Muscle of leg (tissue), 11 donors: ENCODE measurements around the gene GTF2A1. TPM values are rescaled to one million over a fixed set of nuclear protein-coding genes. Genes with fewer than 3 reads are reported as not detected.

Experiments used
- DNase-seq: peaks from one replicate; pipeline ENCODE4 v3.0.0; 2013
- H3K27ac ChIP-seq: one replicate; pipeline ENCODE4 v1.5.1; 2013; ENCODE audit warnings: mild to moderate bottlenecking, low read length, control low read depth
- H3K27me3 ChIP-seq: one replicate; pipeline ENCODE4 v1.6.1; 2013; ENCODE audit warnings: low read length; ENCODE audit not compliant: control insufficient read depth, insufficient read depth
- H3K36me3 ChIP-seq: one replicate; pipeline ENCODE4 v1.6.1; 2013; ENCODE audit warnings: low read length; ENCODE audit not compliant: control insufficient read depth, insufficient read depth
- H3K4me1 ChIP-seq: one replicate; pipeline ENCODE4 v1.6.1; 2013; ENCODE audit warnings: low read length; ENCODE audit not compliant: control insufficient read depth, insufficient read depth
- H3K4me3 ChIP-seq: one replicate; pipeline ENCODE4 v1.5.1; 2013; ENCODE audit warnings: low read length, control low read depth
- H3K9me3 ChIP-seq: replicated peaks from 2 replicates; pipeline ENCODE4 v1.6.1; 2013; ENCODE audit warnings: low read depth, low read length; ENCODE audit not compliant: control insufficient read depth
- WGBS: methylation state at CpG from one replicate; pipeline ENCODE4 v1.1.5; 2013; ENCODE audit warnings: missing lambda C conversion rate; ENCODE audit not compliant: insufficient coverage; 5-methylcytosine and 5-hydroxymethylcytosine counted together
- polyA plus RNA-seq, 8 donors: library from polyadenylated mRNA; unstranded; fragments of 120-200 nt; gene quantifications; one replicate each; pipeline versions ENCODE4 v1.2.1 to v1.2.3, GENCODE V29; 2013; ENCODE audit warnings: inconsistent platforms in 1 of 8, low replicate concordance in 1 of 8; ENCODE audit not compliant: insufficient read length in 8 of 8, insufficient read depth in 1 of 8
- total RNA-seq: library from RNA; stranded (reverse); fragments of 120-200 nt; gene quantifications from one replicate; pipeline ENCODE4 v1.2.4, GENCODE V29; 2013

The GTF2A1 gene
- total and polyA plus RNA-seq, 9 donors = 12.1 to 24.3 (median 16.6) TPM

- no peaks in the 10 kb centered on the region for H3K36me3 ChIP-seq
- peak overlapping the region; percentile 62 for H3K4me3 ChIP-seq
- H3K4me1 ChIP-seq = peaks cover 4% of the 10 kb centered on the region
- H3K27ac ChIP-seq = peak overlapping the region; percentile 99
- 0% methylated on average over 25 of the region's 28 CpGs for WGBS
- DNase-seq = peak; percentile 97
- no peaks in the 10 kb centered on the region for H3K9me3 ChIP-seq
- no peaks in the 10 kb centered on the region for H3K27me3 ChIP-seq
Measured at GRCh38 chr14:81170104-81170828, 50.5 kb downstream of the GTF2A1 start.

GRCh38 chr14:81169711-81170103 lies 51.1 kb downstream of the GTF2A1 start:
- no peaks in the 10 kb centered on the region for H3K36me3 ChIP-seq
- DNase-seq = peak; percentile 81
- peak overlapping the region; percentile 62 for H3K4me3 ChIP-seq
- peaks cover 4% of the 10 kb centered on the region for H3K4me1 ChIP-seq
- WGBS = 0% methylated on average over 4 of the region's 10 CpGs
- peak overlapping the region; percentile 99 for H3K27ac ChIP-seq
- H3K27me3 ChIP-seq = no peaks in the 10 kb centered on the region
- H3K9me3 ChIP-seq = no peaks in the 10 kb centered on the region

- H3K27ac ChIP-seq = peak overlapping the region; percentile 99
- no peak for DNase-seq
- no CpG with 5 or more reads among the region's 4 CpGs for WGBS
- no peaks in the 10 kb centered on the region for H3K36me3 ChIP-seq
- no peaks in the 10 kb centered on the region for H3K27me3 ChIP-seq
- no peaks in the 10 kb centered on the region for H3K9me3 ChIP-seq
- H3K4me3 ChIP-seq = no peak overlapping the region
- peaks cover 4% of the 10 kb centered on the region for H3K4me1 ChIP-seq
Measured at GRCh38 chr14:81169267-81169666, 51.5 kb downstream of the GTF2A1 start.

GRCh38 chr14:81166121-81166520 lies 54.6 kb downstream of the GTF2A1 start:
- Histone ChIP-seq H3K36me3 (no peaks in the 10 kb centered on the region), H3K27me3 (no peaks in the 10 kb centered on the region), H3K4me3 (no peak overlapping the region), H3K4me1 (peaks cover 4% of the 10 kb centered on the region), H3K27ac (no peak overlapping the region), H3K9me3 (no peaks in the 10 kb centered on the region)
- no peak for DNase-seq
- WGBS = no CpG with 5 or more reads among the region's 2 CpGs

- Histone ChIP-seq H3K27ac (no peak overlapping the region), H3K36me3 (no peaks in the 10 kb centered on the region), H3K9me3 (no peaks in the 10 kb centered on the region), H3K27me3 (no peaks in the 10 kb centered on the region), H3K4me1 (peaks cover 4% of the 10 kb centered on the region), H3K4me3 (no peak overlapping the region)
- WGBS = 75% methylated on average over 3 of the region's 4 CpGs
- no peak for DNase-seq
Measured at GRCh38 chr14:81165188-81165587, 55.6 kb downstream of the GTF2A1 start.

GRCh38 chr14:81164167-81164774 lies 56.5 kb downstream of the GTF2A1 start:
- no peak overlapping the region for H3K4me3 ChIP-seq
- H3K36me3 ChIP-seq = no peaks in the 10 kb centered on the region
- peak; percentile 23 for DNase-seq
- H3K9me3 ChIP-seq = no peaks in the 10 kb centered on the region
- WGBS = 0% methylated on average over 1 of the region's 1 CpG
- no peaks in the 10 kb centered on the region for H3K27me3 ChIP-seq
- no peaks in the 10 kb centered on the region for H3K4me1 ChIP-seq
- H3K27ac ChIP-seq = no peak overlapping the region

GRCh38 chr14:81162941-81163340 lies 57.8 kb downstream of the GTF2A1 start:
- Histone ChIP-seq H3K9me3 (no peaks in the 10 kb centered on the region), H3K4me1 (no peaks in the 10 kb centered on the region), H3K27ac (no peak overlapping the region), H3K27me3 (no peaks in the 10 kb centered on the region), H3K36me3 (no peaks in the 10 kb centered on the region), H3K4me3 (no peak overlapping the region)
- 100% methylated on average over 1 of the region's 3 CpGs for WGBS
- no peak for DNase-seq

GRCh38 chr14:81161749-81162148 lies 59.0 kb downstream of the GTF2A1 start:
- no CpG with 5 or more reads among the region's 1 CpG for WGBS
- no peak overlapping the region for H3K27ac ChIP-seq
- no peaks in the 10 kb centered on the region for H3K36me3 ChIP-seq
- H3K9me3 ChIP-seq = no peaks in the 10 kb centered on the region
- no peaks in the 10 kb centered on the region for H3K27me3 ChIP-seq
- no peak overlapping the region for H3K4me3 ChIP-seq
- DNase-seq = no peak
- H3K4me1 ChIP-seq = no peaks in the 10 kb centered on the region

- no peaks in the 10 kb centered on the region for H3K4me1 ChIP-seq
- no peak for DNase-seq
- H3K4me3 ChIP-seq = no peak overlapping the region
- WGBS = 81% methylated on average over 5 of the region's 7 CpGs
- H3K27me3 ChIP-seq = no peaks in the 10 kb centered on the region
- H3K27ac ChIP-seq = no peak overlapping the region
- H3K36me3 ChIP-seq = no peaks in the 10 kb centered on the region
- no peaks in the 10 kb centered on the region for H3K9me3 ChIP-seq
Measured at GRCh38 chr14:81161088-81161487, 59.7 kb downstream of the GTF2A1 start.

- Histone ChIP-seq H3K36me3 (no peaks in the 10 kb centered on the region), H3K27ac (no peak overlapping the region), H3K4me1 (no peaks in the 10 kb centered on the region), H3K4me3 (no peak overlapping the region), H3K9me3 (no peaks in the 10 kb centered on the region), H3K27me3 (no peaks in the 10 kb centered on the region)
- no peak for DNase-seq
- WGBS = no CpG with 5 or more reads among the region's 1 CpG
Measured at GRCh38 chr14:81157431-81157830, 63.3 kb downstream of the GTF2A1 start.
